Stimulated activated CD8-positive, alpha-beta memory T cell treated with anti-CD3 and anti-CD28 coated beads, Interleukin-7, amount 100 ng/mL, for 48 hours (primary cell): ENCODE results near the gene GOLGA1.
A peak's percentile ranks its signal among the peaks of the same experiment; 100 is the strongest.
"Not testable (repeated sequence)": the region's sequence is repeated elsewhere in the genome, so short reads cannot be mapped to it uniquely, and the experiment has no call there.

Experiments
- DNase-seq, 2 donors: peaks; one replicate each; pipeline ENCODE4 v3.0.0-alpha.2; 2020; ENCODE audit warnings: low read depth in 1 of 2; ENCODE audit errors: extremely low read depth in 1 of 2

Gene GOLGA1

DNA sequence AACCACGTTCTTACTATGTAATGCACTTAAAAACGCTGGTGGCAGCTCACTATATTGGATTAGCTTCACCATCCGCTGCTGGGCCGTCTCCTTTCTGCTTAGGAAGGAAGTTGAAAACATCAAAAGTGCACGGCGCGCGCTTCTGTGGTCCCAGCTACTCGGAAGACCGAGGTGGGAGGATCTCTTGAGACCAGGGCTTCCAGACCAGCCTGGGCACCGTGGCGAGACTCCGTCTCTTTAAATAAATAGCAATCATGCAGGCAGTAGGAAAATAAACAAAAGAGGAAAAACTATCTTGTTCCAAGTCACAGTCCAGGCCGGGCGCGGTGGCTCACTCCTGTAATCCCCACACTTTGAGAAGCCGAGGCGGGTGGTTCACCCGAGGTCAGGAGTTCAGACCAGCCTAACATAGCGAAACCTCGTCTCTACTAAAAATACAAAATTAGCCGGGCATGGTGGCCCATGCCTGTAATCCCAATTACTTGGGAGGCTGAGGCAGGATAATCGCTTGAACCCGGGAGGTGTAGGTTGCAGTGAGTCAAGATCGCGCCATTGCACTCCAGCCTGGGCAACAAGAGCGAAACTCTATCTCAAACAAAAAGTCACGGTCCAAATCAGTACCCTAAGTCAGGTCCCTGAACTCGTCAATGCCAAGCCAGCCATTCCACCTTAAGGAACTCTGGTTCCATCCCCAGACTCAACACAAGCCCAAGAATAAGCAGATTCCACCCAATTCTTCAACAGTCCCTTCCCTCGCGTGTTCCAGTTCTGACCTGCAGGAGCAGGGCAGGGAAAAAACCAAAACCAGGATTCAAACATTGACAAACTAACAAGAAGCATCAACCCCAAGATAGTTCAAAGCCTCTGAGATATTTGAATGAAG lies 1.0 kb upstream of the GOLGA1 start:
- DNase-seq, result peak; percentile 35 to 53

DNA sequence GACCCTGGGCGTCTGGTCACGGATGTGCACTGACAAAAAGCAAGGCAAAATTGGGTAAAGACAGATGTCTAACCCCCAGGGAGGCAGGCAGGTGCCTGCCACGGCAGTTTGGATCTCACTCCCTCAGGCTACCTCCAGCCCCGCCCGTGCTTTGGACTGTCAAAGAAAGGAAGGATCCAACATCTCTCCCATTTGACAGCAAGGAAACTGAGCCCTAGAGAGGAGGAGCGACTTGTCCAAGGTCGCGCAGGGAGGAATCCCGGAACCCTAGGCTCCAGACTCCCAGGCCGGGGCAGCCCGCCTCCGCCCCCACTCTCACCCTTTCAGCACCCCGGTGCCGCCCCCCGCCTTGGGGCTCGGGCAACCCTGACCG lies 376 bp downstream of the GOLGA1 start:
- no peak for DNase-seq

DNA sequence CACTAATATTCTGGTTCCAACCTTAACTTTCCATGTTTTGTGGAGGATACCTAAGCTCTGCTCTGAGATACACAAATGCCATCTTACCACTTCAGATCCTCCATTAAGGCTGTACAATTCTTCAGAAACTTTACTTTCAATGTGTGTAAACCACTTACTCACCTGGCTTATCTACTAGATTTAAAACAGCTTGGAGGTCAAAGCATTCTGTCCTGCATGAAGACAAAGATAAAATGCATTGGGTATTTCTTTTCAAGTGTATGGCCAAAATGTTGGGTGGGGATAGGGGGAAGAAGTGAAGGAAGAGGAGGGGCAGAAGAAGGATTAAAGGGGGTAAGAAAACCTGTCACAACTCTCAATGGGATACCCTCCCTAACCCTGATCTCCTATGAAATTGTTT lies 939 bp downstream of the GOLGA1 start:
- DNase-seq, result no peak

DNA sequence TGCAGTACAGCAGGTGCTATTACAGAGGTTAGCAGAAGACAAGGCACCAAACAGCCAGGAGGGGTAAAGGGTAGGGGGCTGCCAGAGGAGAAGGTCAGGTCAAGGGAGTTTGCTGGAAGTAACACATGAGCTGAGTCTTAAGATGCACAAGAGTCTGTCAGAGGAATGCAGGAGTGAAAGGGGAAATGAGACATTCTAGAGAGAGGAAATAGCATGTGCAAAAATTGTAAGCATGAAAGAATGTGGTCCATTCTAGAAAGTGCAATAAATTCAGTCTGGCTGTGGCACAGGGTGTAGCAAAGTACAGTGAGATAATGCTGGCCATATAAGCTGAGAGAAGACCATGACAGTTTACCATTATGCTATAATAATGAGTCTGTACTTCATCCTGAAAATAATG lies 6.6 kb downstream of the GOLGA1 start:
- DNase-seq, result no peak

DNA sequence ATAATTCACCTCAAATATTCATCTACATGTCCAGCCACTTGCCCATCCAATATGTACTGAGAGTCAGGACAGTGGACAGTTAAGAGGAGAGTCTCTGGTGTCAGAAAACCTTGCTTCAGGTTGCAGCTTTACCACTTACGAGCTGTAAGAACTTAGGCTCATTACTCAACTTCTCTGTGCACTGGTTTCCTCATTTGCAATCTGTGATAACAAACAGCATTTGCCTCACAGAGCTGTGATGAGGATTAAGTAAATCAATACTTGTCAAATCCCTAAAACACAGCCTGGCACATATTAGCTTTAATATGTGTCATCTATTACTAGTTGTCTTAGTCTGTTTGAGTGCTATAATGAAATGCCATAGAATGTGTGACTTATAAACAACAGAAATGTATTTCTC lies 8.6 kb downstream of the GOLGA1 start:
- no peak for DNase-seq

DNA sequence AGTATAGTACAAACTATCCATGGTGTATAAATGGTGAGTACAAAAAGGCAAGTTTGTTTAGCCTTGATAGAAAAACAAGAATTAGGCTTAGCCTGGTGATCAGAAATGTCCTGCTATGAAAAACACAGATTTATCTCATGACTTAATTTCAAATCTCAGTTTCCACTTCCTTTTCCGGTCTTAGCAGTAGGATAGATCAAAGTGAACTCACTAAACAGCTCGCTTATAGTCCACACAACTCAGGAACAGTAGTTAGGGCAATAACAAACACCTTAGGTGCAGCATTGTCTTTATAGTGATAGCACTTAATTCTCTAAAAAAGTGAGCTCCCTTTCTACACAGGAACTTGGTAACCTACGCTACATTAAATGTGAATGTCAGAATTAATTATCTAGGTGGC lies 11.4 kb downstream of the GOLGA1 start:
- no peak for DNase-seq

DNA sequence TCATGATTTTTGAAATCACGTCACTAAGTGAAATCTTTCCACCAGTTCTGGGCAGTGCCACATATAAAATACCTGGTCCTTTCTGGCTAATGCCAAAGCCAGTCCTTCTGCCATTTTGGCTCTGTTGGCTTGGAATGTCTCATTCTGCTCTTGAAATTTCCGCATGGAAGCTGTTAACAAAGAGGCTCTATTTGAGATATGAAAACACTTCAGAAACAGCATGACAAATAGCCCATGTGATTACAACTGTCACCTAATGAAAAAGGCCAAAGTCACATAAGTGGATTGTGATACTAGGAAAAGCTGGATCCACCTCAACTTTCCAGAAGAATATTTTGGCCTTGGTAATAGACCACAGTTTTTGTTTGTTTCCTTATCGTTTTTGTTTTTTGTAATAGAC lies 12.8 kb downstream of the GOLGA1 start:
- DNase-seq, result no peak

DNA sequence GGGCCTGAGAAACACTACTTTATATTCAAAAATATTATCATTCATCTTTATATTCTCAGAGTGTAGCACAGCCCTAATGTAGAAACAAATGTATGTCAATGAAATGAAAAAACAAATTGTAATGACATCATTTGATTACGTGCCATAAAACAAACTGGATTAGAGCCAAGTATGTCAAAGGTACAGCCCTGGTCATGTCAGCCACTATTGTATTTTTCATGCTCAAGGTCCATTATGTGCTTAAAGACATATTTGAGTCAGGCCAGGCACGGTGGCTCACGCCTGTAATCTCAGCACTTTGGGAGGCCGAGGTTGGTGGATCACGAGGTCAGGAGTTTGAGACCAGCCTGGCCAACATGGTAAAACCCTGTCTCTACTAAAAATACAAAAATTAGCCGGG lies 20.5 kb downstream of the GOLGA1 start:
- not testable (repeated sequence) for DNase-seq

DNA sequence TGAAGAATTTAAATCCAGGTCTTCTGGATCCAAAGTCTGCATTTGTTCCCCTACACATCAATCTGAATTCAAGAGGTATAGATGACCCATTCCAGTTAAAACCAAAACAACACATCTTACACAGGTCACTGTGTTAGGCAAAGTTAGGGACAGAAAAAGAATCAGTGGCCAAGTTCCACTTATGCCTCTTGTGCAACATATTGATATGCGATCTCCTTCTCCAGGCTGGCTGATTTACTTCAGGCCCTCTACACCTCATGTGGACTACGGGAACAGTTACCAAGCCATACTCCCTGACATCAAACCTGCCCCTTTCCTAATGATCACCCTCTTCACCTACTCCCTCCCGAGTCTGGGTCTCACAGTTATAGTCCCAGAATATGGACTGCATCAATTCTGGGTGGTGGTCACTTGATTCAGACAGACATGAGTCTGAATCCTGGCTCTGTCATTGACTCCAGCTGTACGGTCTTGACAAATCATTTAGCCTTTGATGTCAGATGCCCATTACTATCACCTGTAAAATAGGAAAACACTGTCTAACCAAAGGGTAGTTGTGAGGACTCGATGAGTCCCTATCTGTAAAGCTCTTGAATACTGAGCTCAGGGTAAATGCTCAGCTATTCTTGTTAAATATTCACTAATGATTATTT lies 26.0 kb downstream of the GOLGA1 start:
- DNase-seq, result no peak

DNA sequence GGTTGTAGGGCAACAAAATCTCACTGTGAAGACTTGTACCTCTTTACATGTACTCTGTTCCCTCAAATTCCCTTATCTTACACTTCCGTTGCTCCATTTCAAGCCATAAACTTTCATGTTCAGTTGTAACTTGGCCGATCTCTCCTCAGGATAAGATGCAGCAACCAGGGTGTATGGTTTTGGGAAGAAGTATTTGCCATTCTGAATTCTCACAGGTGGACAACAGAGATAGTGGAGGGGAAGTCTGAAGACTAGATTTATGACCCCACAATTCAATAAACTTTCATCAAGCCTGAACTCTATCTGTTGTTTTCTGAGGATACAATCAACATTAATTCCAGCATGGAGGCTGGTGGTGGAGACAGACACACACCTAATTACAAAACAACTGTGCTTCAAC lies 27.5 kb downstream of the GOLGA1 start:
- DNase-seq, result no peak

DNA sequence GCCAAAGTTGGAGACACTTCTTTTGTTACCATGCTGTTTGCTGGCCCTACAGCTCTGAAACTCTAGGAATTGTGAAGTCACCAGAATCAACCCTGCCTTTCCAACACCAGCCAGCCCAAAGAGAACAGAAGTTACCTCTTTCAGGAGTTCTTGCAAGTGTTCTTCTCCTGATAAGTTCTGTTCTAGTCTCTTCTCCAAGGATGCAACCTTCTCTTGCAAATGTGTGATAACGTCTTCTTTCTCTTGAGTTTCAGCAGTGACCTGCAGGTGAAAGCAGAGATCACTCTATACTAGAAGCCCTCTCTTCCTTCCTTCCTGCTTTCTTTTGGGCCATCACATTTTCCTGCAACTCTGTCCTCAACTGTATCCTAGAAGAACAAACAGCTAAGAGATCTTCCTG lies 29.1 kb downstream of the GOLGA1 start:
- DNase-seq, result no peak

DNA sequence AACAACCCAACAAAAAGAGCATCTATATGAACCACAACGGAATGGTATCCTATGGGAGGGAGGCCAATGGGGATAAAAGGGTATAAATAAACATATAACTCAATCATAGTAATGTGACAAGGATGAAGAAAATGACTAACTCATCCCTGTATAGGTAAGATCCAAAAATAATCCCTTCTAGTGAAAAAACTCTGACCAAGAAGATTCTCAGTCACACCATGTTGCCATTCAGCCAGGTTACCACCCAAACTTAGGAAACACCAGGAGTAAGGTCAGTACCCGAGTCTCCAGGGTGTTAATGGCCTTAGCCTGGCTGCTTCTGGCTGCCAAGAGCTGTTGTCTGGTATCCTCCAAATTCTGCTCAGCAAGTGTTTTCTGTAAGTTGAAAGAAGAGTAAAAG lies 32.8 kb downstream of the GOLGA1 start:
- DNase-seq, result no peak

DNA sequence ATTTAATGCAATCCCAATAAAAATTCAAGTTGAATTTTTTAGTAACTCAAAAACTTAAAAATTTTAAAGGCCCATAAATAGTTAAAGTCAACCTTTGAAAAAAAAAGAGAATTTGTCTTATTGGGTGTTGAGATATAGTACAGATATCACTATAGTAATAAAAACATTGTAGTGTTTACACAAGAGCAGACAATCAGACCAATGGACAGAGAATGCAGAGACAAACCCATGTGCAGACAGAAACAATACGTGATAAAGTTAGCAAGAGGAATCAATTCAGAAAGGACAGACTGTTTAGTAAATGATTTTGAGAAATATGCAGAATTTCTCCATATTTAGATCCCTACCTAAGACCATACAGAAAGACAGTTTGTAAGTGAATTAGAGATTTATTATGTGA lies 33.9 kb downstream of the GOLGA1 start:
- no peak for DNase-seq

DNA sequence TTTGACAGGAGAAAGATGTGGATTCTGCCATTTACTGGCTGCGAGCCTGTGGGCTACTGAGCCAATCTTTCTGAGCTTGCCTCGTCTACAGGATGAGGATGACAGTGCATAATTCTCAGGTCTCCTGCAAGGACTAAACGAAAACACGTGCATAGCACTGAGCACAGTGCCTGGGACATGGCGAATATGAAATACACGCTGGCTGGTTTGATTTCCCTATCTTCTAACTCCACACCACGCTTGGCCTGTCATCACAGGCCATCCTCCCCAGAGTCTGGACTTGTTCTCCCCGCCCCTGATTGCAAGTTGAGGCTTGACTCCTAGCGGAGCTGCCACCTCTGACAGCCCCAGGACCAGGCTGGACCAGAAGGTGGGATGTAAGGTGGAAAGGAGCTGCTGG lies 41.0 kb downstream of the GOLGA1 start:
- no peak for DNase-seq

DNA sequence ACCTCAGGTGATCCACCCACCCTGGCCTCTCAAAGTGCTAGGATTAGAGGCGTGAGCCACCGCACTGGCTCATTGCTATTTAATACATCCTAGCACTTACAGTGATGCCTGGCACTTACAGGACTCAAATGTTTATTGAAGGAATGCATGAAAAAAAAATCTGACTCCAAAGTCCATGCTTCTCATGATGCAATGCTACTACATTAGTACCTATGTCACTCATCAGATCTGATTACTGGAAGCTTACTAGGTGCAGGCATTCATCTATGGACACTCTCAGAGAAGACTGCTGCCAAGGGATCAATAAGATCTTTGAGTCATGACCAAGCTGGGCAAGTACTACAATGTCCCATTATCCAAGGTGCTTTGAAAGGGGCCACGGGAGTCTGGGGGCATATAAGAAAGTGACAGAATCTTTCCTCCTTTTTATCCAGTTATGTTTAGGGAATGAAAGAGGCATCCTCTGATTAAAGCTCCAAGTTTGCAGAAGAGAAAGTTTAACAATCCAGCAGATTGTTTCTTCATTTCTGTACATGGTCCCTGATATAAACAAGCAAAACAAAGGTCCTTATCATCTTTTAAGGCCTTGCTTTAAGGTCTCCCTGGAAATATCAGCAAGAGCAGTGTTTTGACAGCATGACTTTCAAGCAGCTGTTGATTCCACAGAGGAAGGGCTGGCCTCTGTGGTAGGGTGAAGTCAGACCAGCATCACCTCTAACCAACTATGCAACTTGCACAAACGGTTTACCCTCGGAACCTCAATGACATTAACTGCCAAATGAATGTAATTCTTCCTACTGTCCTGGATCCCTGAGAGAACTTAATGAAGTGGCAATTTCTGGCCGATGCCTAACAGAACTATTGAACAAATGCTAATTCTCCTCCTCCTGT lies 43.1 kb downstream of the GOLGA1 start:
- no peak for DNase-seq

DNA sequence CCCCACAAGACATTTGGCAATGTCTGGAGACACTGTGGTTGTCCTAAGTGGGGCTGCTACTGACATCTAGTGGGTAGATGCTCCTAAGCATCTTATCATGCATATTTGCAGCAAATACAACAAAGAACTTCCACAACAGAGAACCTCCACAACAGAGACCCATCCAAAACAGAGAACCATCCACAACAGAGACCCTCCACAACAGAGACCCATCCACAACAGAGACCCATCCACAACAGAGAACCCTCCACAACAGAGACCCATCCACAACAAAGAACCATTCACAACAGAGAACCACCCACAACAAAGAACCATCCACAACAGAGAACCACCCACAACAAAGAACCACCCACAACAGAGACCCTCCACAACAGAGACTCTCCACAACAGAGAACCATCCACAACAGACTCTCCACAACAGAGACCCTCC lies 46.1 kb downstream of the GOLGA1 start:
- no peak for DNase-seq

DNA sequence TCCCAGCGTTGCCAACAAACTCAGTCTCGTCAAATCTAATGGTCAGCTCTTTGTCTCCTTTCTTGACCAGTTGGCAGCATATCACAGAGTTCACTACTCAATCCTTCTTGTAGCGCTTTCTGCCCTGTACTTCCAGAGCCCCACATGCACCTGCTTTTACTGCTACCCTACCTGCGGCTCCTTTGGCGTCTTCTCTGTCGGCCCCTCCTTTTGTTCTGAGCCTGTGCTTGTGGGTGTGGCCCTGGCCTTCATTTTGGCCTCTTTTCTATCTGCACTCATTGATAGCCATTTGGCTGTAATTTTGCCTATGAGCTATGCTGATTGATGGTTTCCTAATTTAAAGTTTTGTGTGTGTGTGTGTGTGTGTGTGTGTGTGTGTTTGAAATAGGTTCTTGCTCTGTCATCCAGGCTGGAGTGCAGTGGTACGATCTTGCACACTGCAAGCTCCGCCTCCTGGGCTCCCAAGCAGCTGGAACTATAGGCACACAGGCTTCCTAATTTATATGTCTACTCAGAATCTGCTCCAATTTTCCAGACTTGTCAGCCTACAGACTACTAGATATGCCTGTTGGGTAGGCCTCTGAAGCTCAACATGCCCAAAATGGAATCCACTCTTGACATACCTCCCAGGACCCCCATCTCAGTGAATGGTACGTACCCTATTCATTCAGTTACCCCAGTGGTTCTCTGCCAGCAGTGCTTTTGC lies 46.7 kb downstream of the GOLGA1 start:
- DNase-seq, result no peak

DNA sequence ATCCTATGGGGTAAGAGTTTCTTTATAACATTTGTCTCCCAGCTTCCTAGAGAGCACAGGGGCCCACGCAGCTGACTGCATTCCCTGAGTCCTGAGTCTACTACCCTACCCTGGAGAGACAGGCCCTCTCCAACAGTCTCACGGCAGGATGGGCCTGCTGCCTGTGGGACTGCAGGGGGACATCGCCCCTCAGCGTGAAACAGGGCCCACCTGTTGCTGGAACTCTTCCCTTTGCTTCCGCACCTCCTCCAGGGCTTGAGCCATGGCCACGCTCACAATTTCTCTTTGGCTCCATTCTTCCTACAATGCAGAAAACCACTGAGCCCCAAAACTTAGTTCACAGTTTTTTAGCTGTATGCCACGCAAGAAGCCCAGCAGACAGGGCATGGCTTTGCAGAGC lies 50.7 kb downstream of the GOLGA1 start:
- no peak for DNase-seq

DNA sequence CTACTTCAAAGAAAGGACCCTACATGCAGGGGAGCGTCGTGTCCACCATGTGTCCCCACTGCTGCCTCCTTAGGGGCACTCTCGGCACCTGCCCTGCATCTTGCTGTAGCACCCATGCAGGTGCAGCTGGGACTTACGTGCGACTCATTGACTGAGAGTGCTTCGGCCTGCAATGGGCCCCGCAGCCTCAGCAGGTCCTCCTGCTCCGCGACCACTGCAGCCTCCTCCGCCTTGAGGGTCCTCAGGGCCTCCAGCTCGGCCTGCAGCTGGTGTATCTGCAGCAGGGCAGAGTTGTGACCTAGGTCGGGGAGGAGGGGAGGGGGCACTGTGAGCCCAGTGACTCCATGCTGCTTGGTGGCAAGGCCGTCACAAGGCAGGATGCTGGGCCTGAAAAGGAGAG lies 51.9 kb downstream of the GOLGA1 start:
- no peak for DNase-seq

DNA sequence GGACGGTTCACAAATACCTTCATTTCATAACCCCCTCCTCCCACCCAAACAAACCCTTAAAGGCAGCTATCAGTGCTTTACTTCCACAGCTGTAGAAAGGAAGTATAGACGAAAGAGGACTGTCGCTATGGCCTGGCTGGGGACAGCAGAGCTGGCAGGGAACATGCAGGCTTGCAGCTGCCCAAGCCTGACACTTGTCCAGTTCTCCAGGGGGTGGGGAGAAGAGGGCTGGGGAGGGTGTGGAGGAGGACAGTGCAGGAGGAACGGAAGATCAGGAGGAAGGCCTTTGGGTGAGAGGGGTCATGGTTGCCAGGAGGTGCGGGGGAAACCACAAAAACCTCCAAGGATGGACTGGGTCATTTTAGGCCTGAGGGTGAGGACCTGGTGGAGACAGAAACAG lies 53.1 kb downstream of the GOLGA1 start:
- DNase-seq, result no peak
